Astrocyte of the spinal cord (primary cell): ENCODE measurements around the gene SLC39A13.
A peak's percentile ranks its signal among the peaks of the same experiment; 100 is the strongest.

Experiments used
- DNase-seq: peaks from one replicate; pipeline ENCODE4 v3.0.0; 2011; ENCODE audit warnings: low read depth, low spot score
- H3K4me3 ChIP-seq: 2 replicates; pipeline ENCODE4 v1.5.1; 2011; ENCODE audit warnings: low read depth, mild to moderate bottlenecking, low read length, moderate library complexity
- in situ Hi-C: cut with HindIII; loops from 2 replicates; pipeline ENCODE4 v1.10.0; 2017; ENCODE audit warnings: low sequenced_read_pairs
- TF ChIP-seq, protein P1 (sequence below): IDR thresholded peaks from 2 replicates; pipeline ENCODE4 v1.5.1; 2012; ENCODE audit warnings: low read depth, mild to moderate bottlenecking, low read length, inconsistent platforms

Gene SLC39A13

DNA sequence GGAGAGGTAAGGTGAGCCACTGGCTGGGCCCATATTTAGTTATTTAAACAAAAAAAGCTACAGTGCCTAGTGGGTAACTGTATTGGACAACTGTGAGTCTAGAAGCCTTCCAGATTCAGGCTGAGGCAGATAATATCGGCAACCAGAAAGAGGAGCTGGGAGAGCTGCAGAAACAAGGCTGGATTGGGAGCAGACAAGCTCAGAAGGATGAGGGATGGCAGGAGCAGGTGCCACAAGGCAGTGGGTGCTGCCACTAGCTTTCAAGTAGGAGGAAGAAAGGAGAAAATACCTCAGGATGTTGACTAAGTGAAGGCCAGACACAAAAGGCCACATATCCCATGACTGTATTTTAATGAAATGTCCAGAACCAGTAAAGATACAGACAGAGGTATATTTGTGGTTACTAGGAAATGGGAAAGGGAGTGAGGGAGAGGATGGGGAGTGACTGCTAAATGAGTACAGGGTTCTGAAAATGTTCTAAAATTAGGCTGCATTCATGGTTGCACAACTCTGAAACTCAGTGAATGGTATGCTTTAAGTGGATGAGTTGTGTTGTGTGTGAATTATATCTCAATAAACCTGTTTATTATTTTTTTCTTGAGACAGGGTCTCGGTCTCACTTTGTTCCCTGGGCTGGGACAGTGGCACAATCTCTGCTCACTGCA lies 52.3 kb downstream of the SLC39A13 start:
- no peak overlapping the region for H3K4me3 ChIP-seq
- DNase-seq, result no peak
- in situ Hi-C loops, result no loop called here
- TF ChIP-seq, protein P1, sequence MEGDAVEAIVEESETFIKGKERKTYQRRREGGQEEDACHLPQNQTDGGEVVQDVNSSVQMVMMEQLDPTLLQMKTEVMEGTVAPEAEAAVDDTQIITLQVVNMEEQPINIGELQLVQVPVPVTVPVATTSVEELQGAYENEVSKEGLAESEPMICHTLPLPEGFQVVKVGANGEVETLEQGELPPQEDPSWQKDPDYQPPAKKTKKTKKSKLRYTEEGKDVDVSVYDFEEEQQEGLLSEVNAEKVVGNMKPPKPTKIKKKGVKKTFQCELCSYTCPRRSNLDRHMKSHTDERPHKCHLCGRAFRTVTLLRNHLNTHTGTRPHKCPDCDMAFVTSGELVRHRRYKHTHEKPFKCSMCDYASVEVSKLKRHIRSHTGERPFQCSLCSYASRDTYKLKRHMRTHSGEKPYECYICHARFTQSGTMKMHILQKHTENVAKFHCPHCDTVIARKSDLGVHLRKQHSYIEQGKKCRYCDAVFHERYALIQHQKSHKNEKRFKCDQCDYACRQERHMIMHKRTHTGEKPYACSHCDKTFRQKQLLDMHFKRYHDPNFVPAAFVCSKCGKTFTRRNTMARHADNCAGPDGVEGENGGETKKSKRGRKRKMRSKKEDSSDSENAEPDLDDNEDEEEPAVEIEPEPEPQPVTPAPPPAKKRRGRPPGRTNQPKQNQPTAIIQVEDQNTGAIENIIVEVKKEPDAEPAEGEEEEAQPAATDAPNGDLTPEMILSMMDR, result no peak

DNA sequence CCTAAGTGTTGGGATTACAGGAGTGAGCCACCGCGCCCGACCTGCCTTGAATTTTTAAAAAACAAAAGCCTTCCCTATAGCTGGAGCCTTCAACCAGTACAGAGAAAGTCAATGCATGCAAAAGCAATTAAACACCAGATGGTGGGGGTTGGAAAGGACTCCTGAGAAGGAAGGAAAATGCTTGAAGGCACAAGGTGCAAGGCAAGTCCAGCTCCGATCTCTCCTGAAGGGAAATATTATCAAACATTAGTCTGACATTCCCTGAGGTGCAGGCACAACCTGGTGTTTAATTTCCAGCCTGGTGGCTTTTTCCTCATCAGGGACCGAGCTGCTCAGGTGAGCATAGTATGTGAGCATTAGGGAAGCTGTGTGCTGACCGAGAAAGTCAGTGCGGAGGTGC lies 53.5 kb downstream of the SLC39A13 start:
- TF ChIP-seq, protein P1, result no peak
- no peak overlapping the region for H3K4me3 ChIP-seq
- no peak for DNase-seq
- in situ Hi-C loops, result no loop called here

DNA sequence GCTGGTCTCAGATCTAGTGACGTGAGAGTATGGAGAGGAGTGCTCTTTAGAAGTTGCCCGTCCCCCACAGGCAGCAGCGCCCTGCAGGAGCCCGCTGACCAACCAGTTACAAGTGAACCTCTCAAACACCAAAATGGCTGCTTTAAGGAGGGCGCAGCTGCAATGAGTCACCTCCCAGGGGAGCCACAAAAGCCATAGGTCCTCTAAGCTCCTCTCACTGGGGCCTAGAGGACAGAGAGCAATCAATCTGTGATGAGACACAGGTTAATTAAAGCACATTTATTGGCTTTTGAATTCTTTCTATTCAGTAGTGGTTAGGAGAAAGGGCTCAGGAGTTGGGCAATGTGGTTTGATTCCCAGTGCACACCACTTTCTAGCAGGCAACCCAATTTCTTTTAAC lies 56.1 kb downstream of the SLC39A13 start:
- in situ Hi-C loops, result no loop called here
- H3K4me3 ChIP-seq, result no peak overlapping the region
- peak; percentile 82 for DNase-seq
- TF ChIP-seq, protein P1, result no peak
